ENCODE results near the gene SYVN1. TPM values are rescaled to one million over a fixed set of nuclear protein-coding genes. Genes with fewer than 3 reads are reported as not detected.
A peak's percentile ranks its signal among the peaks of the same experiment; 100 is the strongest.

SYVN1 gene
- polyA plus RNA-seq, 3 donors: 3.5 to 81.6 (median 6.4) TPM

DNA sequence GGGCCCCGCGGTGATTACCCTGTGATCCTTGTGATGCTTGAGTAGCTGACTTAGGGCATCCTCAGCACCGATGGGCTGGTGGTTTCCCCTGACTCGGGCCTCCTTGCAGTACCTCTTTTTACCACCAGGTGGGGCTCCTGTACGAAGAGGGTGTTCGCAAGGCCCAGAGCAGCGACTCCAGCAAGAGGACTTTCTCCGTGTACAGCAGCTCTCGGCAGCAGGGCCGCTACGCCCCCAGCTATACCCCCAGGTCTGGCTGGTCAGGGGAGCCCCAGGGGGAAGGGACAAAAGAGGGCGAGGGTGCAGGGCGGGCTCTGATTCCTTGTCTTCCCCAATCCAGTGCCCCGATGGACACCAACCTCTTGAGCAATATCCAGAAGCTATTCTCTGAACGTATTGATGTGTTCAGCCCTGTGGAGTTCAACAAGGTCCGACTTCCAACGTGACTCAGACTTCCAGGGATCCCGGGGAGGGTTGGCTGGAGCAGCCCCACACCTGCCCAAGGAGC is 23.9 kb downstream of the SYVN1 start:
- peaks cover 32% of the 10 kb centered on the region for H3K4me1 Mint-ChIP-seq
- H3K4me2 ChIP-seq (replicated peaks; ENCODE audit: extremely low read depth, low read length, poor library complexity, severe bottlenecking): peak overlapping the region; percentile 59
- TF ChIP-seq, protein P1, sequence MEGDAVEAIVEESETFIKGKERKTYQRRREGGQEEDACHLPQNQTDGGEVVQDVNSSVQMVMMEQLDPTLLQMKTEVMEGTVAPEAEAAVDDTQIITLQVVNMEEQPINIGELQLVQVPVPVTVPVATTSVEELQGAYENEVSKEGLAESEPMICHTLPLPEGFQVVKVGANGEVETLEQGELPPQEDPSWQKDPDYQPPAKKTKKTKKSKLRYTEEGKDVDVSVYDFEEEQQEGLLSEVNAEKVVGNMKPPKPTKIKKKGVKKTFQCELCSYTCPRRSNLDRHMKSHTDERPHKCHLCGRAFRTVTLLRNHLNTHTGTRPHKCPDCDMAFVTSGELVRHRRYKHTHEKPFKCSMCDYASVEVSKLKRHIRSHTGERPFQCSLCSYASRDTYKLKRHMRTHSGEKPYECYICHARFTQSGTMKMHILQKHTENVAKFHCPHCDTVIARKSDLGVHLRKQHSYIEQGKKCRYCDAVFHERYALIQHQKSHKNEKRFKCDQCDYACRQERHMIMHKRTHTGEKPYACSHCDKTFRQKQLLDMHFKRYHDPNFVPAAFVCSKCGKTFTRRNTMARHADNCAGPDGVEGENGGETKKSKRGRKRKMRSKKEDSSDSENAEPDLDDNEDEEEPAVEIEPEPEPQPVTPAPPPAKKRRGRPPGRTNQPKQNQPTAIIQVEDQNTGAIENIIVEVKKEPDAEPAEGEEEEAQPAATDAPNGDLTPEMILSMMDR (IDR thresholded peaks at IDR 0.05): peak; percentile 98
- peaks cover 13 to 22% (median 15%) of the 10 kb centered on the region in 3 donors for H3K27me3 Mint-ChIP-seq (ENCODE audit: low read depth in 3 of 3)
- H3K4me3 ChIP-seq (replicated peaks in 1 of 3; ENCODE audit: low read depth in 2 of 3, low read length in 3 of 3): peak overlapping the region in 1 of 3 experiments; percentile 48
- H3K4me1 ChIP-seq (ENCODE audit: control insufficient read depth in 1 of 2, insufficient read depth in 2 of 2, low read length in 2 of 2): peaks cover 27 to 32% of the 10 kb centered on the region in 2 donors
- H3K9me3 Mint-ChIP-seq: peaks cover 0 to 5% (median 0%) of the 10 kb centered on the region in 7 donors
- H2AFZ ChIP-seq (ENCODE audit: insufficient read depth, low read depth, low read length, poor library complexity, severe bottlenecking): peak overlapping the region; percentile 60
- peaks cover 21 to 43% of the 10 kb centered on the region in 2 donors for H3K36me3 ChIP-seq (replicated peaks in 1 of 2; ENCODE audit: control insufficient read depth in 1 of 2, insufficient read depth in 2 of 2, low read length in 2 of 2)
- peaks cover 18% of the 10 kb centered on the region for H4K20me1 ChIP-seq (ENCODE audit: insufficient read depth, low read length)
- H3K9ac ChIP-seq (ENCODE audit: insufficient read depth, low read length, poor library complexity, severe bottlenecking): no peak overlapping the region
- H3K4me3 Mint-ChIP-seq: peak overlapping the region; percentile 45 to 71
- peak; percentile 68 to 83 (median 74) for DNase-seq
- H3K27ac ChIP-seq (ENCODE audit: low read depth in 1 of 2, low read length in 2 of 2): peak overlapping the region in 1 of 2 donors; percentile 12
- no peaks in the 10 kb centered on the region for H3K79me2 ChIP-seq (ENCODE audit: insufficient read depth, low read length)
- intact Hi-C loops (cut with micrococcal nuclease): loop anchor here in 1 of 2 donors (5.0 kb wide), 2 partner anchors 72 to 98 kb away; partner anchors contain the start of genes ARL2 and CAPN1
- H3K36me3 Mint-ChIP-seq: peaks cover 31 to 36% of the 10 kb centered on the region in 2 donors
- under 1% methylated on average over 13 of the region's 18 CpGs for WGBS (ENCODE audit: insufficient coverage)
- peak overlapping the region in 4 of 7 donors; percentile 41 to 75 (median 52) for H3K27ac Mint-ChIP-seq
- H3K9me3 ChIP-seq (replicated peaks in 1 of 2; ENCODE audit: control insufficient read depth in 1 of 2, insufficient read depth in 1 of 2, low read length in 2 of 2): no peaks in the 10 kb centered on the region
- peaks cover 0 to 15% of the 10 kb centered on the region in 2 donors for H3K27me3 ChIP-seq (ENCODE audit: control insufficient read depth in 2 of 2, insufficient read depth in 2 of 2, low read length in 2 of 2)

DNA sequence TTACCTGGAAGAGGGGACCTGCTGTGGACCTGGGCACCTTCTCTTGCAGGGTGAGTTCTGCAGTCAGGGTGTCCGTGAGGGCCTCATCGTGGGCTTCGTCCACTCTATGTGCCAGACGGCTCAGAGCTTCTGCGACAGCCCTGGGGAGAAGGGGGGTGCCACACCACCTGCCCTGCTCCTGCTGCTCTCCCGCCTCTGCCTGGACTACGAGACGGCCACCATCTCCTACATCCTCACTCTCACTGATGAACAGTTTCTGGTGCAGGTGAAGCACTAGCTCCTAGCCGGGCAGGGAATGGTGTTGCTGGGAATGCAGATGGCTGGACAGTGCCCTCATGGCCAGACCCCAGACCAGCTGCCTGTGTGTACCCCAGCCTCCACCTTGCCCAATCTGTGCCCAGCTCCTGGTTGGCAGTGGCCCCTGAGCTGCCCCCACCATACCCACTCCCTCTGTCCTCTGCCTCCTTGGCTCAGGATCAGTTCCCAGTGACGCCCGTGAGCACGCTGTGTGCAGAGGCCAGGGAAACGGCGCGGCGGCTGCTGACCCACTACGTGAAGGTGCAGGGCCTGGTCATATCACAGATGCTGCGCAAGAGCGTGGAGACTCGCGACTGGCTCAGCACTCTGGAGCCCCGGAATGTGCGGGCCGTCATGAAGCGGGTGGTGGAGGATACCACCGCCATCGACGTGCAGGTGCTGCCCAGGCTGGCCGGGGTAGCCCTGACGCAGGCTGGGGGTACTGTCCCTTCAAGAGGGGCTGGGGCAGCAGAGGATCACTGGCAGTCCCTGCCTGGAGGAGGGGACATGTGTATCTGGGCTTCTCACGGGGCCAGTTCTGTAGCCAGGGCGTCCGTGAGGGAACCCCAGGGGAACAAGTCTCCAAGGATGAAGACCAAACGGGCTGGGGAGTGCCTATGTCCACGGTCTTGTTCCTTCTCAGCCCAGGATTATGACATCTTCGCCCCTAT is 24.8 kb downstream of the SYVN1 start:
- no peaks in the 10 kb centered on the region for H3K9me3 ChIP-seq (replicated peaks in 1 of 2; ENCODE audit: control insufficient read depth in 1 of 2, insufficient read depth in 1 of 2, low read length in 2 of 2)
- H3K4me3 ChIP-seq (replicated peaks in 1 of 3; ENCODE audit: low read depth in 2 of 3, low read length in 3 of 3): no peak overlapping the region
- no peaks in the 10 kb centered on the region for H3K79me2 ChIP-seq (ENCODE audit: insufficient read depth, low read length)
- peak overlapping the region in 1 of 7 donors; percentile 41 for H3K27ac Mint-ChIP-seq
- H3K4me3 Mint-ChIP-seq: no peak overlapping the region
- H3K9ac ChIP-seq (ENCODE audit: insufficient read depth, low read length, poor library complexity, severe bottlenecking): no peak overlapping the region
- no peak overlapping the region for H2AFZ ChIP-seq (ENCODE audit: insufficient read depth, low read depth, low read length, poor library complexity, severe bottlenecking)
- peaks cover 21 to 52% of the 10 kb centered on the region in 2 donors for H3K36me3 ChIP-seq (replicated peaks in 1 of 2; ENCODE audit: control insufficient read depth in 1 of 2, insufficient read depth in 2 of 2, low read length in 2 of 2)
- H3K36me3 Mint-ChIP-seq: peaks cover 38 to 43% of the 10 kb centered on the region in 2 donors
- peaks cover 0 to 15% of the 10 kb centered on the region in 2 donors for H3K27me3 ChIP-seq (ENCODE audit: control insufficient read depth in 2 of 2, insufficient read depth in 2 of 2, low read length in 2 of 2)
- intact Hi-C loops (cut with micrococcal nuclease): loop anchor here in 1 of 2 donors (5.0 kb wide), 2 partner anchors 73 to 97 kb away; partner anchors contain the start of genes ARL2 and CAPN1
- WGBS (ENCODE audit: insufficient coverage): 94% methylated on average over 35 of the region's 36 CpGs
- H3K27ac ChIP-seq (ENCODE audit: low read depth in 1 of 2, low read length in 2 of 2): no peak overlapping the region
- H3K27me3 Mint-ChIP-seq (ENCODE audit: low read depth in 3 of 3): peaks cover 12 to 22% (median 15%) of the 10 kb centered on the region in 3 donors
- H3K4me1 Mint-ChIP-seq: peaks cover 32% of the 10 kb centered on the region
- no peak overlapping the region for H3K4me2 ChIP-seq (replicated peaks; ENCODE audit: extremely low read depth, low read length, poor library complexity, severe bottlenecking)
- TF ChIP-seq, protein P1 (IDR thresholded peaks at IDR 0.05): no peak
- DNase-seq: peak in 1 of 3 donors; percentile 11
- peaks cover 27 to 32% of the 10 kb centered on the region in 2 donors for H3K4me1 ChIP-seq (ENCODE audit: control insufficient read depth in 1 of 2, insufficient read depth in 2 of 2, low read length in 2 of 2)
- H4K20me1 ChIP-seq (ENCODE audit: insufficient read depth, low read length): peaks cover 18% of the 10 kb centered on the region
- peaks cover 0 to 3% (median 0%) of the 10 kb centered on the region in 7 donors for H3K9me3 Mint-ChIP-seq
